DOHH2 (cell line): ENCODE results near the gene CNTNAP3.
"Not testable (repeated sequence)": the region's sequence is repeated elsewhere in the genome, so short reads cannot be mapped to it uniquely, and the experiment has no call there.

Source experiments
- CTCF ChIP-seq: fragments of 200-600 bp; sonication (generic); IDR thresholded peaks from one replicate; pipeline ENCODE4 v1.5.1; 2014; ENCODE audit warnings: antibody characterized with exemption, mild to moderate bottlenecking, low read depth, low read length; ENCODE audit not compliant: poor library complexity, severe bottlenecking
- EZH2phosphoT487 ChIP-seq: fragments of 200-600 bp; sonication (generic); IDR thresholded peaks from 2 replicates; pipeline ENCODE4 v1.6.1; 2017; ENCODE audit warnings: borderline replicate concordance, mild to moderate bottlenecking, antibody characterized with exemption, low read length, moderate library complexity, mixed read lengths

- TF ChIP-seq CTCF, EZH2phosphoT487: not testable (repeated sequence)
Observed at GRCh38 chr9:39033849-39034248, 254.1 kb downstream of the CNTNAP3 start.
